Measurements from ENCODE around the gene TTC33.
A peak's percentile ranks its signal among the peaks of the same experiment; 100 is the strongest.

The TTC33 gene

DNA sequence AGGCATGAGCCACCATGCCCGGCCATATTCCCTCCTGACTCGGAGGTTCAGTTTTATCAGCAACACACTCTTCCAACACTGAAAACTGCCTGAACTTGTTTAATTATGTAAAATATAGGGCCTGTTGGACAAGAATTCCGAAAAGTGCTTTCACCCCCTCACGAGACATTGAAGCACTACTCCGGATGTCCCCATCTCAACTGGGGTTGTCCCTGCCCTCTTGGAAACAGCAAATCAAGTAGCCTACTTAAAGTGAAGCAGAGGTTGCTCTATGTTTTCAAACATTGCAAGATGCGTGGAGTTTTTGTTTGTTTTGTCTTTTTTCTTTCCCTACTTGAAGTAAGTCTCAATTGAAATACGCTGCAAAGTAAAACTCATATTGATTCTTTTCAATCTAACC lies 68.4 kb downstream of the TTC33 start:
- DNase-seq: no peak

DNA sequence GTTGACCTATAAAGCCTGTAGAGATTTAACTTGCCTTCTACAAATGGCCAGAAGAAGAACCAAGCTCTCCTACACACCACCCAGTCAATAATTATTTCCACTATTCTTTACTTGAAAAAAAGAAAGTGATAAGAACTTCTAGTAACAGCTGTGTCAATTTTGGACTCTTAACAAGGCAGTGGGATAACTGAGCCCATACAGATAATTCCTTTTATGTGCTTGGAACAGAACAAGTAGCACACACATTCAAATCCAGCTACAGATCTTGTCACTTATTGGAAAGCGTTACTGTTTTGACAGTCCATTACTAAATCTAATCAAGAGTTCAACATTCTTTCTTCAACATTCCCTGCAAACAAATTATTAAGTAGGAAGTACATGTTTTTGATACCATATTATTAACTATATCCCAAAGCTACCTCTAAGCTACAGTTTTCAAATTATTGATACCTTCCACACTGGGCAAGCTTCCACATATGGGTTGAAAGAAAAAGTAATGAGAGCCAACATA lies 69.7 kb downstream of the TTC33 start:
- in situ Hi-C loops (cut with MboI; ENCODE audit: low pct_unique_long_range_greater_than_20kb, low sequenced_read_pairs): no loop called here
- no peak for DNase-seq

More for the DNA sequence above, 68.4 kb downstream of the TTC33 start:
- in situ Hi-C loops (cut with MboI; ENCODE audit: low pct_unique_long_range_greater_than_20kb, low sequenced_read_pairs): no loop called here

DNA sequence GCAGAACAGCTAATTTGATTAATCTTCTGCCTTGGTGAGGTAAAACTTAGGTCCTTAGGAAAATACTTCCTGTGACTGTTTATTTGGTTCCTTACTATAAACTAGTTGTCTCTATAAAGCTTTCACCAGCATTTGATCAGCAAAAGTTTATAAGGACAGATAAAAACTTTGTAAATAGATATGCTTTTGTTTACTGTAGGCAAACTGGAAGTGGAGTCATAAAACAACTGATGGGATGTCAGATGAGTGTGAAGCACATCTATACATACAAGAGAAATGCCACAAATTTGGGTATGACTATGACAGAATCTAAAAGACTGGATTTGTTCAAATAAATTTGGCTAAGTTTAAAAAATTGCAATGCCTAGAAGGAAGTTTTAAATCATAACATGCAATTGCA lies 70.6 kb downstream of the TTC33 start:
- in situ Hi-C loops (cut with MboI; ENCODE audit: low pct_unique_long_range_greater_than_20kb, low sequenced_read_pairs): no loop called here
- no peak for DNase-seq

DNA sequence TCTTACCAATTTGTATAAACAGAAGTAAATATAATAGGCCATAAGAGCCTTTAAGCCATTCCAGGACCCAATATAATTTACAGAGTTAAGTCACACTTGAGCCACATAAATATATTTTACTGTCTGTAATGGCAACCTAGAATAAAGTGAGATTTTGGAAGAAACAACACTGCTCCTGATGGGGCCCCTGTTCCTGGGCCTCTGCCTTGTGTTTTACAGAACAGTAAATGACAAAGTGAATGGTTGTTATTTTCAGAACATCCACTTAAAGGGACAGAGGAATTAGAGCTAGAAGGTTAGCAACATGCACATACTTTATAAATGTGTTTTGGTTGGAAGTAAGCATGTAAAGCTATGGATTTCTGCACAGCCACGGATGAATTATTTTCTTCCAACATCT lies 72.5 kb downstream of the TTC33 start:
- DNase-seq: no peak
- in situ Hi-C loops (cut with MboI; ENCODE audit: low pct_unique_long_range_greater_than_20kb, low sequenced_read_pairs): no loop called here

DNA sequence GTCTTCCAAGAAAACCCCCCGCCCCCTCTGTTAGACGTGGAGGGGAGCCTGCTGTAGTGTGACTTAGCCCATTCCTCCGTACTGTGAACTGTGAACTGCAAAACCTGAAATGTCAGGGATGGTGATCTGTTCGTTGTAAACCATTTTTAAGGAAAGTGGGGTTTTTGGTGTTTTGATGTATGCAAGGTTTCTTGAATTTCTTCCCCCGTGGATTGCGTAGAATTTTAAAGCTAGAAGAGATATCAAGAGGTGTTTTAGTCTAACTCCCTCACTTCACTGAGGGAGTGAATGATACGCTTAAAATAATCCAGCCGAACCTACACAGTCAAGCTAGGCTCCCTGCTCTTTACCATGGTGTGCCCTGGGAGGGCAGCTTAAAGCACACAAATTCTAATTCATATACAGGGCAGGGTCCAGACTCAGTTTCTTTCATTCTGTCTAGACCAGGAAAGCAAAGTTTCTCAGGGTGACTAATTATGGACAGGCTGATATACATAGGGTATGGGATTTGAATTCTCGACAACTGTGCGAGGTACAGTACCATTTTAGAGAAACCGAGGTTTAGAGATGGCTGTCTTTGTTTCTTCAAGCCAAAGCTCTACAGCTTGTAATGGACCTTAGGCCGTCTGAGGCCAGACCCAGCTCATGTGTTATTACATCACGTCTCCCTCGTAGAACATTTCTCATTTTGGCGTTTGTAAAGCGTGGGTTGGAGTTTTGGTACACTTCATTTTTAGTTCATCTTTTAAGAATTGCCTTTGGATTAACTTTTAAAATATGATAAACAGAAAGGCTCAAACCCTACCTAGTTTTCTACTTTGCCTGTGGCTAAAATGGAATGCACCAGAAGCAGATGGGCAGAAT lies 73.4 kb downstream of the TTC33 start:
- in situ Hi-C loops (cut with MboI; ENCODE audit: low pct_unique_long_range_greater_than_20kb, low sequenced_read_pairs): no loop called here
- DNase-seq: no peak

DNA sequence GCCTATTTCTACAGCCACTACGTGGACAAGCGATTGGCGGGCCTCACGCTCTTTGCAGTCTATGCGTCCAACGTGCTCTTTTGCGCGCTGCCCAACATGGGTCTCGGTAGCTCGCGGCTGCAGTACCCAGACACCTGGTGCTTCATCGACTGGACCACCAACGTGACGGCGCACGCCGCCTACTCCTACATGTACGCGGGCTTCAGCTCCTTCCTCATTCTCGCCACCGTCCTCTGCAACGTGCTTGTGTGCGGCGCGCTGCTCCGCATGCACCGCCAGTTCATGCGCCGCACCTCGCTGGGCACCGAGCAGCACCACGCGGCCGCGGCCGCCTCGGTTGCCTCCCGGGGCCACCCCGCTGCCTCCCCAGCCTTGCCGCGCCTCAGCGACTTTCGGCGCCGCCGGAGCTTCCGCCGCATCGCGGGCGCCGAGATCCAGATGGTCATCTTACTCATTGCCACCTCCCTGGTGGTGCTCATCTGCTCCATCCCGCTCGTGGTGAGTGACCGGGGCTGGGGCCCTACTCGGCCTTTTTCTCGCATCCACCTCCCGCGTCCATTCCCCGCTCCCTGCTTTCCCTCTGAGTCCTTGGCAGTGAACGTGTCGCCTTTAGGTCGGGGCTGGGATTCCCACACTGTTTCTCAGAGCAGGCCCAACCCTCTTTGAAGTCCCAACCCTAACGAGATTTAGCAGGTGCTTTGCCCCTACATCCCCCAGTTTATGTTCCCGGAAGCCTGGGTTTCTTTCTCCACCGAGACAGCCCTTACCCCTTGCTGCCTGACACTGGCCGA lies 74.2 kb downstream of the TTC33 start:
- DNase-seq: no peak
- in situ Hi-C loops (cut with MboI; ENCODE audit: low pct_unique_long_range_greater_than_20kb, low sequenced_read_pairs): no loop called here

DNA sequence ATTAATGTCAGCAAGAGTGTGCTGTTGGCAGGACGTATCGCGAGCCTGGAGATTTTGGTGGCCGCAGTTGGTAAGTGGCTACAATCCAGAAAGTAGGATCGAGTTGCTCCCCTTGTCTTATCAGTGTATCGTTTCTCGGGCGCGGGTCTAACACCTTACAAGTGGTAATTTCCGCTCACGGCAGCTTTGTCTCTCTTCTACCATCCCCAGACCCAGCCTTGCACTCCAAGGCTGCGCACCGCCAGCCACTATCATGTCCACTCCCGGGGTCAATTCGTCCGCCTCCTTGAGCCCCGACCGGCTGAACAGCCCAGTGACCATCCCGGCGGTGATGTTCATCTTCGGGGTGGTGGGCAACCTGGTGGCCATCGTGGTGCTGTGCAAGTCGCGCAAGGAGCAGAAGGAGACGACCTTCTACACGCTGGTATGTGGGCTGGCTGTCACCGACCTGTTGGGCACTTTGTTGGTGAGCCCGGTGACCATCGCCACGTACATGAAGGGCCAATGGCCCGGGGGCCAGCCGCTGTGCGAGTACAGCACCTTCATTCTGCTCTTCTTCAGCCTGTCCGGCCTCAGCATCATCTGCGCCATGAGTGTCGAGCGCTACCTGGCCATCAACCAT lies 74.9 kb downstream of the TTC33 start:
- DNase-seq: no peak
- in situ Hi-C loops (cut with MboI; ENCODE audit: low pct_unique_long_range_greater_than_20kb, low sequenced_read_pairs): no loop called here

DNA sequence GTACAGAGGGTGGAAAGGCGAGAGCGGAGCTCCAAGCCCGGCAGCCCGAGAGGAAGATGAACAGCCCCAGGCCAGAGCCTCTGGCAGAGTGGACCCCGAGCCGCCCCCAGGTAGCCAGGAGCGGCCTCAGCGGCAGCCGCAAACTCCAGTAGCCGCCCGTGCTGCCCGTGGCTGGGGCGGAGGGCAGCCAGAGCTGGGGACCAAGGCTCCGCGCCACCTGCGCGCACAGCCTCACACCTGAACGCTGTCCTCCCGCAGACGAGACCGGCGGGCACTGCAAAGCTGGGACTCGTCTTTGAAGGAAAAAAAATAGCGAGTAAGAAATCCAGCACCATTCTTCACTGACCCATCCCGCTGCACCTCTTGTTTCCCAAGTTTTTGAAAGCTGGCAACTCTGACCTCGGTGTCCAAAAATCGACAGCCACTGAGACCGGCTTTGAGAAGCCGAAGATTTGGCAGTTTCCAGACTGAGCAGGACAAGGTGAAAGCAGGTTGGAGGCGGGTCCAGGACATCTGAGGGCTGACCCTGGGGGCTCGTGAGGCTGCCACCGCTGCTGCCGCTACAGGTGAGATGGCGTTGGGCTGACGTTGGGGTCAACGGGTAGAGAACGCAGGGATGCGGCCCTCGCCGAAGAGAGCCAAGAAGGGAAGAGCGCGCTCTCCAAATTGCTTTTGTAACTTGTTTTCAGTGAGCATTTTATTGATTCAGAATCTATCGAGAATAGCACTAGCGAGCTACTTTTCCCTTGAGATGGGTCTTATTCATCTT lies 75.7 kb downstream of the TTC33 start, which contains the start of gene PTGER4:
TSS of gene PTGER4 (plus strand) at position 3 of the 769 bp plus-strand sequence. CDS start 1,079 bp downstream, outside the sequence.
- in situ Hi-C loops (cut with MboI; ENCODE audit: low pct_unique_long_range_greater_than_20kb, low sequenced_read_pairs): no loop called here

DNA sequence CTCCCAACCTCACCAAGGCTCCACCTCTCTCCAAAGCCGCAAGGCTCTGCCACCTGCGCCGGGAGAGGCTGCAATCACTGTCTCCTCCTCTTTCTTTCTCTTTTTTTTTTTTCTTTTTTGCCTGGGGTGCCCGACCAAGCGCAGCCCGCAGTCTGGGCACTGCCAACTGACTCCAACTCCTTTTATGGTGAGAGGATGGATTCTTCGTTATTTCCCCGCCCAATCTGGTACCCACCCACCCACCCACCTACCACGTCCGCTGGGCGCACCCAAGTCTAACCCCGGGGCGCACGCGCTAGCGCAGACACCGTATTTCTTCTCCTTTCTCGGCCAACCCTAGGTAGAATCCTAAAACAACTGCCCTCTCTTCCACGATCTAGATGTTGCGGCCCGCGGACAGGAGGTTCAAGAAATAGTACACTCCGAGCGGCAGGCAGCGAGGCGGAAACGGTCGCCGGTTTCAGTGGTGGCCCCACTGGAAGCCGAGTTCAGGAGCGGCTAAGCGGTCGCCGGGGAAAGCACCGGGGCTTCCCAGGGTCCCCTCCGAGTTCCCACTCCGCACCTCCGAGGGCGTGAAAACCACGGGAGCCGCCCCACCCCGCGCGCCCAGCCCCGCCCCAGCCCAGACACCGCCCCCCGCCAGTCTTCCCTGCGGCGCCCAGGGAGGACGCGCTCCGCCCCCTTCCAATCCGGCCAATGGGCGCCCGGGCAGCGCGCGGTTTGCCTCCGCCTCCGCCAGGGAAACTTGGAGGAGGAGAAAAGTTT lies 76.4 kb downstream of the TTC33 start:
- in situ Hi-C loops (cut with MboI; ENCODE audit: low pct_unique_long_range_greater_than_20kb, low sequenced_read_pairs): no loop called here
- peak; percentile 91 for DNase-seq

More for the DNA sequence above, 75.7 kb downstream of the TTC33 start, which contains the start of gene PTGER4:
- no peak for DNase-seq

DNA sequence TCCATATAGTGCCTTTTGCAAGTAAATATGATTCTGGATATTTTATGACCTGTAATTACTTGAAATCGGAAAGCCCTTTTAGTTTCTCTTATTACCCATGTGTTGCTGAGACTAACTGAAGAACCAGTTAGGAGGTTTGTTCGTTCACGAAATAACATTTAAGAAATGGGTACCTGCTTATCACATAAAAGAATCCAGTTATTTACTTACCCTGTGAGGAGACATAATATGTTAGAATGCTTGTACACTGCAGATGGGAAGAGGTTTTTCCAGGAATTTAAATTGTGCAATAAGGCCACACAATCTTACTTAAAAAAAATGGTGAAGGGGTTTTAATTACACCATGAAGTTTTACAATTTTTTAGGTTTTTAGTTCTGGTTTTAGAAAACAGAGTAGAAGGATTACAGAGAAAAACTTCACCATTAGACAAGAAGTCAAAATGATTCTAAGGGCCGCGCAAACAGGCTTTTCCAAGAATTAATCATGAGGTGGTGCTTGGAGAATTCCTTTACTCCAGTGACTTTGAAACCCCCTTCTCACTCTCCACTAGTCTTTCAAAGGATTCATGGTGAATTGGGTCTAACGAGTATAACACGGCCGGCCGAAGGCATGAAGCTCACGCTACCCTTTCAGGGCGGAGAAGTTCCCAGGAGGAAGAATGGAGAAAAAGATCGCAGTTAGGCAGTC lies 77.2 kb downstream of the TTC33 start:
- in situ Hi-C loops (cut with MboI; ENCODE audit: low pct_unique_long_range_greater_than_20kb, low sequenced_read_pairs): no loop called here
- DNase-seq: no peak

DNA sequence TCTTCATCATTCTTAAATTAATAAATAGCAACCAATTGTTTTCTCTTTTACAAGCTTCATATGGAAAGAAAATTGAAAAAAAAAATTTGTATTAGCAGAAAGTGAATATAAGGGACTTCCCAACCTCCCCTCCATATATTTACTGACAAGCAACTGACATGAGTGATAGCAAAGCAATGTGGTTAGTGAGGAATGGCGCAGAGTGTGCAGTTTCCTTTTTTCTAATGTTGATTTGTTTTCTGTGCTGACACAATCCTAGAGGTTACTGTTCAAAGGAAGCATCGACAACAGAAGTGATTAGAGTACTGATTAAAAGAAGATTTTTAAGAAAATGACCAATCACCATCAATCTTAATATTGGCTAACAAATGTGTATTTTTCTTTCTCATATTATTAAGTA lies 77.7 kb downstream of the TTC33 start:
- in situ Hi-C loops (cut with MboI; ENCODE audit: low pct_unique_long_range_greater_than_20kb, low sequenced_read_pairs): no loop called here
- peak; percentile 36 for DNase-seq

DNA sequence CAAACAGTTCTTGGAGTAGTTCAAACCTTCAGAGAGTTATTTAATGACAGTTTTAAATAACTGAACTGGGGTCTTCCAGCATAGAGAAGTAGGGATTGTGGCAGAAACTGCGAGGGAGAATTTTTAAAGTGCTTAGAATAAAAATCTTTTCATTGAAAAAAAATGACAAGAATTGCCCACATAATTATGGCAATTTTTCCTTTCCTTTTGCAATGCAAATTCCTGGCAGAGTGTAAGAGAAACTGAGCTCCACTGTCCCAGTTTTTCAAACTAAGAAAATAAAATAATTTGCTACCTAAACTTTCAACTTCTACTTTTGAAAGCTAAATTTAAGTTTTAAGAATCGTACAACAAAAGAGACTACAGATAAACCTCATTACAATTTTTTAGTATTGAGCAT lies 78.3 kb downstream of the TTC33 start:
- in situ Hi-C loops (cut with MboI; ENCODE audit: low pct_unique_long_range_greater_than_20kb, low sequenced_read_pairs): no loop called here
- no peak for DNase-seq

DNA sequence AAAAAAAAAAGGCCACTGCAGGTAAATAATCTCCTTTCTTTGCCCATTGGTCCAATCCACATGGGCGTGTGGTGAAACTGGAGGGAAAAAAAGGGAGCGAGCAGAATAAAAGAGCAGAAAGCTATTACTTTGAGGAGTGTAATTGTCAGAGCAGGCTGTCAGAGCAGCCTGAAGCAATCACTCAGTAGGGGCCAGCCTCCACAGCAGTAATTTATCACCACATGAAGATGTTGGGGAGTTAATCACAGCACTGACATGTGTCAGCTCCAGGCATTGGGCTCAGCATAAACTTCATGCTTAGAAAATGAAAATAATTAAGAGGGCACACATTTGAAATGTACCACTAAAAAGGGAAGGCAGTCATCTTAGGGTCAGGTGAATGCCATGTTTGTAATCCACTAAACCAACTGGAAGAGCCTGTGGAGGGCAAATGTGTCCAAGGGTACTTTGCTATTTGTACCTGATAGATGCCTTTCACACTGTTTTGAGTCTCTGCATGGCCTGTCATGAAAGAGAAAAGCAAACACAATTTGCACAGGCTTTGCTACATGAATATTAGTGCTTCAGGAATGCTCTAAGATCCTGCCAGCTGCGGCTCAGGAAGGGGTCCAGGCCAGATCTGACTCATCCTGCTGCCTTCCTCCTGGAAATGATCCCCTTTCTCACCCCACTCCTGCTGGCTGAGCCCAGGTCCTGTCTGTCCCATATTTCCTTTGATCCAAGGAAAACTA lies 79.0 kb downstream of the TTC33 start:
- in situ Hi-C loops (cut with MboI; ENCODE audit: low pct_unique_long_range_greater_than_20kb, low sequenced_read_pairs): no loop called here
- DNase-seq: no peak

DNA sequence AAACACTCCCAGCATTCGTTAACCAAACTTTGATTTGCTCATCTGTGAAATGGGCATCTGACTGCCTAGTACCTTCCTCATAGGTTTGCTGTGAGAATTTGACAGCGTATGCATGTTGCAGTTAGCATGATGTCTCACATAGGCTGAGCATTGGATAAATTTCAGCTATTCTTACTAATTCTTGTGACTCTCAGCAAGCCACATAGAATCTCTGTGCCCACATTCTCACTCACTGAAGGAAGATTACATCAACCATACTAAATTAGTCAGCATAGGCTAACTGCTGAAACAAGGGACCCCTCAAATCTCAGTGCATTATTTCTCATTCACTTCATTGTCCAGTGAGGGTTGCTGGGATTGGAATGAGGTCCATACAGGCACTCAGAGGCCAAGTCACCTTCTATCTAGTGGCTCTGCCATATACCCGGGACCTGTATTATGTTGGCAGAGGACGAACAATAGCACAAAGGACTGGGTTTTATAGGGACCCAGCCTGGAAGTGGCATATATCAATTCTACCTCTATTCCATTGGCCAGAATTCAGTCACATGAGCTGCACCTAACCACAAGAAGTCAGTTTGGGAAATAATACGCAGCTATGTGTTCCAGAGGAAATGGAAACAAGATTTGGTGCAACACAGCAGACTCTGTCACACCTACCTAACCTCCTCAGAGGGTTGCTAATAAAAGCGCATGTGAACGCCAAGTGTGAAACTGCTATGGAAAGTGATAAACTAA lies 80.2 kb downstream of the TTC33 start:
- no peak for DNase-seq
- in situ Hi-C loops (cut with MboI; ENCODE audit: low pct_unique_long_range_greater_than_20kb, low sequenced_read_pairs): no loop called here

DNA sequence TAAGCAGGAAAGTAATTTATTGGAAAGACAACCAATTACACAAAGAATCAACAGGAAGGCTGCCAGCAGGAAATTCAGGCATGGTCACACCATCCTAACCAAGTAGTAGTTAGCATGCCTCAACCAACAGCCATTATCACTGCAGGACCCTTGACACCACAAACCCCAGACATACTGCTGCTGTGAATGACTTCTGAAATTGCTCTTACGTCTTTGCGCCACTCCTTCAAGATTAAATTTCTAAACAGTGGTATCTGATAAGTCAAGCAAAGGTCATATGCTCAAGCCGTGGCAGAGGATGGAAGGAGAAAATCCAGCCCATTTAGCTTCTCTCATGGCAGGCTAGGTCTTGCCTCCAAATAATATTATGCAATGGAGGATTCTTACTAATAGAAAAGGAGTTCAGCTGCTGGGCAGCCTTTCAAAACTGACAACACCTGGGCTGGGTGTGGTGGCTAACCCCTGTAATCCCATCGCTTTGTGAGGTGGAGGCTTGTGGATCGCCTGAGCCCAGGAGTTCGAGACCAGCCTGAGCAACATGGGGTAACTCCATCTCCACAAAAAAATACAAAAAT lies 81.0 kb downstream of the TTC33 start:
- in situ Hi-C loops (cut with MboI; ENCODE audit: low pct_unique_long_range_greater_than_20kb, low sequenced_read_pairs): no loop called here
- no peak for DNase-seq

DNA sequence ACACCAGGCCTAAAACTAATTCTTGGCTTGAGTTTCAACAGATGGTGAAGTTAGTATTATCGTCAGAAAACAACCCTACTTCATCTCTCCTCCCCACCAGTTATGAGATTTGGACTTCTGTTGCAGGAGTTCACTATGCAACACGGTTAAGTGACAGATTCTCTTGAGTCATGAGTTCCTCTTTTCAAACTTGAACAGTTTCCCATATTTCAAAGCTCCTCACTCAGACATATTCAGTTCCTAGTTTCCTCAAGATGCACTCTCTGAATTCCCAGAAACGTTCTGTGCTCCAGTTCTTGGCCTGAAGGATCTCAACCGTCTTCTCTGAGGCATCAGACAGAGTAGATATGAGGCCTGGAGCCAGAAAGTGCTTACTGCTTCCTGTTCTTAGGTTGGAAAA lies 83.3 kb downstream of the TTC33 start:
- DNase-seq: peak; percentile 80
- in situ Hi-C loops (cut with MboI; ENCODE audit: low pct_unique_long_range_greater_than_20kb, low sequenced_read_pairs): no loop called here
